Panc1 (cell line): ENCODE measurements around the gene PDE10A. TPM values are rescaled to one million over a fixed set of nuclear protein-coding genes. Genes with fewer than 3 reads are reported as not detected.

Source experiments
- ATAC-seq: fragments of 200-7000 bp; cut with Tn5 transposase; 2 replicates; pipeline ENCODE4 v1.9.1; 2020; ENCODE audit warnings: mild to moderate bottlenecking, moderate library complexity
- BruUV-seq: library from RNA; stranded (reverse); fragments of 400-500 nt; replicated peaks from 2 replicates; lab custom pipeline; 2021; lab: Mats Ljungman, UMichigan
- CTCF ChIA-PET: fragments of 300-600 bp; sonication (Branson Sonifier 250); formaldehyde crosslinking; loops from one replicate; lab custom pipeline; 2022; ENCODE audit warnings: antibody characterized with exemption; lab: Charles Lee
- POLR2A ChIA-PET: fragments of 300-600 bp; sonication (Branson Sonifier 250); formaldehyde crosslinking; loops from one replicate; lab custom pipeline; 2022; ENCODE audit warnings: antibody characterized with exemption; lab: Charles Lee
- DNase-seq: peaks from one replicate; pipeline ENCODE4 v3.0.0-alpha.2; 2010; ENCODE audit warnings: low read depth, low spot score
- H3K27ac ChIP-seq: 2 replicates; pipeline ENCODE4 v1.5.1; 2011; ENCODE audit warnings: mild to moderate bottlenecking, low read length, inconsistent platforms
- H3K27me3 ChIP-seq: fragments of 200-500 bp; sonication (Bioruptor generic); 2 replicates; pipeline ENCODE4 v1.6.0; 2014; ENCODE audit warnings: low read length, inconsistent platforms; ENCODE audit not compliant: control insufficient read depth, insufficient read depth
- H3K36me3 ChIP-seq: fragments of 200-500 bp; sonication (Bioruptor generic); 2 replicates; pipeline ENCODE4 v1.5.1; 2014; ENCODE audit warnings: inconsistent platforms, mild to moderate bottlenecking, low read length, moderate library complexity; ENCODE audit not compliant: control insufficient read depth, insufficient read depth
- H3K4me1 ChIP-seq: 2 replicates; pipeline ENCODE4 v1.5.1; 2011; ENCODE audit warnings: inconsistent platforms, mild to moderate bottlenecking, low read length, moderate library complexity; ENCODE audit not compliant: control insufficient read depth, insufficient read depth
- H3K4me3 ChIP-seq, 2 experiments: 2 replicates each; pipeline ENCODE4 v1.5.1; 2011 to 2012; ENCODE audit warnings: low read depth in 2 of 2, low read length in 2 of 2, mild to moderate bottlenecking in 2 of 2, inconsistent platforms in 1 of 2, moderate library complexity in 1 of 2
- H3K9me3 ChIP-seq: fragments of 200-500 bp; sonication (Bioruptor generic); 2 replicates; pipeline ENCODE4 v1.5.1; 2014; ENCODE audit warnings: low read depth, mild to moderate bottlenecking, inconsistent platforms, low read length, moderate library complexity; ENCODE audit not compliant: control insufficient read depth, insufficient read depth
- CTCF ChIP-seq: fragments of 450-650 bp; IDR thresholded peaks from 2 replicates; pipeline ENCODE4 v1.5.1; 2017; ENCODE audit warnings: mild to moderate bottlenecking
- REST ChIP-seq, 2 experiments: IDR thresholded peaks; 2 replicates each; pipeline ENCODE4 v1.6.1; 2011 to 2012; ENCODE audit warnings: low read depth in 2 of 2, control low read depth in 1 of 2, low read length in 1 of 2, mild to moderate bottlenecking in 1 of 2, moderate library complexity in 1 of 2; ENCODE audit not compliant: insufficient read depth in 1 of 2
- SIN3A ChIP-seq: IDR thresholded peaks from 2 replicates; pipeline ENCODE4 v1.6.1; 2012; ENCODE audit warnings: low read depth, mild to moderate bottlenecking, low read length, moderate library complexity, borderline replicate concordance; ENCODE audit not compliant: insufficient read depth
- TCF7L2 ChIP-seq: IDR thresholded peaks from 2 replicates; pipeline ENCODE4 v1.6.1; 2011; ENCODE audit warnings: mild to moderate bottlenecking, low read depth, low read length, inconsistent platforms
- in situ Hi-C: cut with HindIII; loops from 2 replicates; pipeline ENCODE4 v1.10.0; 2016; ENCODE audit warnings: low sequenced_read_pairs, low pct_unique_long_range_greater_than_20kb
- intact Hi-C: fragments of 100-400 bp; cut with micrococcal nuclease; formaldehyde crosslinking; loops from one replicate; pipeline ENCODE4 v1.10.0; 2022; ENCODE audit not compliant: unreplicated experiment
- total RNA-seq: library from RNA; stranded (reverse); gene quantifications from one replicate; pipeline ENCODE4 v1.2.1, GENCODE V29; 2021; ENCODE audit not compliant: unreplicated experiment

PDE10A gene
- total RNA-seq, 1 experiment from 2014 or later: 27.8 TPM

GRCh38 chr6:165488624-165489295, 174.3 kb downstream of the PDE10A start:
- ChIA-PET POLR2A (no interaction called here), CTCF (no interaction called here)
- no peak overlapping the region for H3K4me3 ChIP-seq
- H3K27ac ChIP-seq: no peak overlapping the region
- DNase-seq (no peak), ATAC-seq (no peak)
- TF ChIP-seq REST (IDR thresholded peaks at IDR 0.05; ENCODE audit: insufficient read depth in 1 of 2, low read depth in 2 of 2, low read length in 1 of 2): no peak
- peak; percentile 64 for TF ChIP-seq CTCF
- H3K9me3 ChIP-seq: no peaks in the 10 kb centered on the region
- H3K27me3 ChIP-seq: no peaks in the 10 kb centered on the region
- no TSS peak for BruUV-seq
- intact Hi-C loops (no loop called here), in situ Hi-C loops (no loop called here)
- H3K36me3 ChIP-seq: no peaks in the 10 kb centered on the region
- H3K4me1 ChIP-seq: no peaks in the 10 kb centered on the region

GRCh38 chr6:165487950-165488349, 175.1 kb downstream of the PDE10A start:
- BruUV-seq: no TSS peak
- TF ChIP-seq CTCF: no peak
- TF ChIP-seq REST (IDR thresholded peaks at IDR 0.05; ENCODE audit: insufficient read depth in 1 of 2, low read depth in 2 of 2, low read length in 1 of 2): no peak
- no peak for TF ChIP-seq SIN3A
- TF ChIP-seq TCF7L2: no peak
- Histone ChIP-seq H3K4me3 (no peak overlapping the region), H3K4me1 (no peaks in the 10 kb centered on the region), H3K36me3 (no peaks in the 10 kb centered on the region), H3K9me3 (no peaks in the 10 kb centered on the region), H3K27me3 (no peaks in the 10 kb centered on the region), H3K27ac (no peak overlapping the region)
- ChIA-PET POLR2A (no interaction called here), CTCF (no interaction called here)
- intact Hi-C loops: no loop called here
- ATAC-seq: no peak
- DNase-seq: no peak
- in situ Hi-C loops: no loop called here
